ENCODE measurements around the gene TESK2.

The TESK2 gene

DNA sequence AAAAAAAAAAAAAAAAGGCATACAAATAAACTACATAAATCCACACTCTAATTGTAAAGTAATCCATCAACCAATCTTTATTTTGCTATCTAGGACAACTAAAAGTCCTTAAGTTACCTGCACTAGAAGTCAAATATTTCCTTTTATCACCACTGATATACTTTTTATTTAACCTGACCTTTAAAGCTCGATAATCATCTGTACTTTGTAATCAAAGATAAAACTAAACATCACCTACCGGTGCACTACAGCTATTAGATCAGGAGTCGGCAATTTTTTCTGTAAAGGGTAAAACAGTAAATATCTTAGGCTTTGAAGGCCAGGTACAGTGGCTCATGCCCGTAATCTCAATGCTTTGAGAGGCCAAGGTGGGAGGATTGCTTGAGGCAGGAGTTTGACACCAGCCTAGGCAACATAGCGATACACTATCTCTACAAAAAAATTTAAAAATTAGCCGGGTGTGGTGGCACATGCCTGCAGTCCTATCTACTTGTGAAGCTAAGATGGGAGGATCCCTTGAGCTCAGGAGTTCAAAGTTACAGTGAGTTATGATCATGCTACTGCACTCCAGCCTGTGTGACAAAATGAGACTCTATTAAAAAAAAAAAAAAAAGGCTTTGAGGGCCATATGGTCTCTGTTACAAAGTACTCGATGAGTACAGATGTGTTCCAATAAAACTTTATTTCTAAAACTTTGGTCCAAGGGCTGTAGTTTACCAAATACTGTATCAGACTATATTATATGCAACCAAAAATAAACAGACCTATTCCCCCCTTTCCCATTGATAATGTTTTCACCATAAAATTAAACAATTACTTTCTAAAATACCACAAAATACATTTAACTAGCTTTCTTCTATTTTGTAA, 47.1 kb downstream of the TESK2 start:
- in situ Hi-C loops (cut with MboI; ENCODE audit: low pct_unique_long_range_greater_than_20kb, low sequenced_read_pairs, unreplicated experiment): no loop called here
- DNase-seq (ENCODE audit: low spot score): no peak
- TF ChIP-seq, protein P1, sequence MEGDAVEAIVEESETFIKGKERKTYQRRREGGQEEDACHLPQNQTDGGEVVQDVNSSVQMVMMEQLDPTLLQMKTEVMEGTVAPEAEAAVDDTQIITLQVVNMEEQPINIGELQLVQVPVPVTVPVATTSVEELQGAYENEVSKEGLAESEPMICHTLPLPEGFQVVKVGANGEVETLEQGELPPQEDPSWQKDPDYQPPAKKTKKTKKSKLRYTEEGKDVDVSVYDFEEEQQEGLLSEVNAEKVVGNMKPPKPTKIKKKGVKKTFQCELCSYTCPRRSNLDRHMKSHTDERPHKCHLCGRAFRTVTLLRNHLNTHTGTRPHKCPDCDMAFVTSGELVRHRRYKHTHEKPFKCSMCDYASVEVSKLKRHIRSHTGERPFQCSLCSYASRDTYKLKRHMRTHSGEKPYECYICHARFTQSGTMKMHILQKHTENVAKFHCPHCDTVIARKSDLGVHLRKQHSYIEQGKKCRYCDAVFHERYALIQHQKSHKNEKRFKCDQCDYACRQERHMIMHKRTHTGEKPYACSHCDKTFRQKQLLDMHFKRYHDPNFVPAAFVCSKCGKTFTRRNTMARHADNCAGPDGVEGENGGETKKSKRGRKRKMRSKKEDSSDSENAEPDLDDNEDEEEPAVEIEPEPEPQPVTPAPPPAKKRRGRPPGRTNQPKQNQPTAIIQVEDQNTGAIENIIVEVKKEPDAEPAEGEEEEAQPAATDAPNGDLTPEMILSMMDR (IDR thresholded peaks at IDR 0.05; ENCODE audit: extremely low read depth, insufficient read depth, missing control alignments): no peak

DNA sequence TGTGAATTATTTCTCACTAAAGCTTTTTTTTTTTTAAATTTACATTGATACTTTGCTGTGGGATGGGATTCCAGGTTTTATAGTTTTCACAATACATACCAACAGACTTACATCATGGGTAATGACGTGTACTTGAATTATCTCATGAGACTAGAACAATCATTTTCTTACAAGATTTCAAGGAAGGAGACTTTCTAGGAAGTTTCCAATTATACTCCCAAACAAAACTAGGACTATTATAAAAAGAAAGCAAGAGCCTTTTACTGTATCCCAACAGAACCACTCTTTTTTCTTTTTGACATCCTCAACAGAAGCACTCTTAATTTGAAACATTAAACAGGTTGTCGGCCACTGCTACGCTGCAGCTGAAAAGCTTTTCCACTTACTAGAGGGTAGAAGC, 48.7 kb downstream of the TESK2 start:
- no peak for DNase-seq (ENCODE audit: low spot score)
- in situ Hi-C loops (cut with MboI; ENCODE audit: low pct_unique_long_range_greater_than_20kb, low sequenced_read_pairs, unreplicated experiment): no loop called here

GRCh38 chr1:45437323-45437722, 53.6 kb downstream of the TESK2 start:
- in situ Hi-C loops (cut with MboI; ENCODE audit: low pct_unique_long_range_greater_than_20kb, low sequenced_read_pairs, unreplicated experiment): no loop called here
- TF ChIP-seq, protein P1 (IDR thresholded peaks at IDR 0.05; ENCODE audit: extremely low read depth, insufficient read depth, missing control alignments): no peak
- no peak for DNase-seq (ENCODE audit: low spot score)

More for the DNA sequence above, 48.7 kb downstream of the TESK2 start:
- TF ChIP-seq, protein P1 (IDR thresholded peaks at IDR 0.05; ENCODE audit: extremely low read depth, insufficient read depth, missing control alignments): no peak

DNA sequence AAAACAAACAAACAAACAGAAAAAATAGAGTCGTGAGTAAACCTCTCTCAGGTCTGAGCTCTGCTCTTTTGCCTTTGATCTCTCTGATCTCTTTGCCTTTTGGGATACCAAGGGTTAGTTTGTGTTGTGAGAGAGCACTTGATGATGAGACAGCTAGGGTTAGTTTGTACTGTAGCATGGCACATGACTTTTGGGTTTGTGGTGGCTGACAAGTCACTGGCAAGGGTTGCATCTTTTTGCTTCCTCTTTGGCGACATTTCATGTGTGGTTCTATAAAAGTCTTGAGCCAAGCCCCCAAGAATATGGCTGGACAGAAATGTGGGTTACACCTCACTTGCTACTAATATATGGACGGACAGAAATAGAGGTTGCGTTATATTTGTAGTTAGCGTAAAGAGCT, 60.5 kb downstream of the TESK2 start:
- no peak for DNase-seq (ENCODE audit: low spot score)
- TF ChIP-seq, protein P1 (IDR thresholded peaks at IDR 0.05; ENCODE audit: extremely low read depth, insufficient read depth, missing control alignments): no peak
- in situ Hi-C loops (cut with MboI; ENCODE audit: low pct_unique_long_range_greater_than_20kb, low sequenced_read_pairs, unreplicated experiment): no loop called here

- in situ Hi-C loops (cut with MboI; ENCODE audit: low pct_unique_long_range_greater_than_20kb, low sequenced_read_pairs, unreplicated experiment): no loop called here
- no peak for DNase-seq (ENCODE audit: low spot score)
- TF ChIP-seq, protein P1 (IDR thresholded peaks at IDR 0.05; ENCODE audit: extremely low read depth, insufficient read depth, missing control alignments): no peak
Observed at GRCh38 chr1:45429561-45430159, 61.3 kb downstream of the TESK2 start.

- TF ChIP-seq, protein P1 (IDR thresholded peaks at IDR 0.05; ENCODE audit: extremely low read depth, insufficient read depth, missing control alignments): no peak
- DNase-seq (ENCODE audit: low spot score): no peak
- in situ Hi-C loops (cut with MboI; ENCODE audit: low pct_unique_long_range_greater_than_20kb, low sequenced_read_pairs, unreplicated experiment): no loop called here
Observed at GRCh38 chr1:45423906-45424678, 66.9 kb downstream of the TESK2 start.
